Testis (tissue), 3 donors: ENCODE results near the gene OCIAD2. TPM values are rescaled to one million over a fixed set of nuclear protein-coding genes. Genes with fewer than 3 reads are reported as not detected.
"Not testable (repeated sequence)": the region's sequence is repeated elsewhere in the genome, so short reads cannot be mapped to it uniquely, and the experiment has no call there.

ENCODE experiments used
- DNase-seq: peaks from one replicate; pipeline ENCODE4 v3.0.0-alpha.2; 2019
- H3K27ac ChIP-seq, 2 donors: fragments of 200-600 bp; sonication (generic); one replicate each; pipeline ENCODE4 v1.5.1; 2019
- H3K27me3 ChIP-seq: fragments of 200-600 bp; sonication (generic); one replicate; pipeline ENCODE4 v1.5.1; 2019
- H3K36me3 ChIP-seq: fragments of 200-600 bp; sonication (generic); one replicate; pipeline ENCODE4 v1.5.1; 2017; ENCODE audit warnings: low read depth; ENCODE audit errors: missing control alignments
- H3K4me1 ChIP-seq: fragments of 200-600 bp; sonication (generic); one replicate; pipeline ENCODE4 v1.5.1; 2019
- H3K4me3 ChIP-seq, 2 donors: fragments of 200-600 bp; sonication (generic); one replicate each; pipeline ENCODE4 v1.5.1; 2017 to 2019
- H3K9me3 ChIP-seq: fragments of 200-600 bp; sonication (generic); one replicate; pipeline ENCODE4 v1.5.1; 2017
- POLR2A ChIP-seq: fragments of 450-650 bp; IDR thresholded peaks from one replicate; pipeline ENCODE4 v1.6.1; 2017; ENCODE audit warnings: antibody characterized with exemption, mild to moderate bottlenecking, moderate library complexity
- WGBS, 2 donors: methylation state at CpG; one replicate each; pipeline ENCODE4 v1.1.5; 2018; 5-methylcytosine and 5-hydroxymethylcytosine counted together
- intact Hi-C: fragments of 100-400 bp; cut with DNase I; formaldehyde crosslinking; loops from one replicate; pipeline ENCODE4 v1.15.1; 2023; ENCODE audit warnings: low total_unique reads
- polyA plus RNA-seq: library from polyadenylated mRNA; stranded (reverse); fragments of 350-450 nt; fragmentation: Illumina TruSeq; extraction: RNeasy Lipid Tissue Mini Kit (QIAGEN cat#74804); gene quantifications from one replicate; pipeline ENCODE4 v1.2.3, GENCODE V29; 2014; ENCODE audit warnings: low read depth, low replicate concordance; ENCODE audit not compliant: insufficient read depth
- total RNA-seq, 2 donors: library from RNA; depleted of rRNA; stranded (reverse); fragments of >200 nt; gene quantifications; one replicate each; pipeline ENCODE4 v1.2.3, GENCODE V29; 2016
- TF ChIP-seq, protein P1 (sequence below), 3 experiments: fragments of 450-650 bp in 2 of 3; fragments of 200-600 bp in 1 of 3; sonication (generic) in 1 of 3; IDR thresholded peaks; one replicate each; pipeline ENCODE4 v1.5.1; 2016 to 2019; ENCODE audit warnings: antibody characterized with exemption in 3 of 3, mild to moderate bottlenecking in 2 of 3, moderate library complexity in 1 of 3

The OCIAD2 gene
- total and polyA plus RNA-seq, 3 donors from 2014 or later: 12.9 to 26.5 (median 15.9) TPM

DNA sequence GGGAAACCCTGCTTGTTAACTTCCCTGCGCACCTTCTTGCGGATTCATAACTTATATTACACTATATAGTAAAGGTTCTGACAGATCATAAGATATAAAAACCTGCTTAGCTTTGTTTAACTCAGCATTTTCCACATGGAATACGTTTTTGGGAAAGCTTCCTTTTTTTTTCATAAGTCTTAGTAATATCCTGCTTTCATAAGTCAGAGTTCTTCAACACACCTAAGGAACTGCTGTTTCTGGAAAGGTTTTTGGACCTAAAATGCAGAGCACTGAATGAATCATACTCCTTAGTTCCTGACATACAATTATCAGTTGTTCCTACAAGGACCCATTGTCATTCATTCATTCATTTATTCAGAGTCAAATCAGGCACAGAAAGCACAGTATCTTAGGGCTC, 32.3 kb upstream of the OCIAD2 start:
- H3K27ac ChIP-seq: no peak overlapping the region
- H3K4me3 ChIP-seq: no peak overlapping the region
- H3K9me3 ChIP-seq: no peaks in the 10 kb centered on the region
- WGBS, 2 donors: 81 to 84% methylated on average over 3 of the region's 3 CpGs
- no peaks in the 10 kb centered on the region for H3K4me1 ChIP-seq
- H3K27me3 ChIP-seq: no peaks in the 10 kb centered on the region
- DNase-seq: no peak
- TF ChIP-seq, protein P1, sequence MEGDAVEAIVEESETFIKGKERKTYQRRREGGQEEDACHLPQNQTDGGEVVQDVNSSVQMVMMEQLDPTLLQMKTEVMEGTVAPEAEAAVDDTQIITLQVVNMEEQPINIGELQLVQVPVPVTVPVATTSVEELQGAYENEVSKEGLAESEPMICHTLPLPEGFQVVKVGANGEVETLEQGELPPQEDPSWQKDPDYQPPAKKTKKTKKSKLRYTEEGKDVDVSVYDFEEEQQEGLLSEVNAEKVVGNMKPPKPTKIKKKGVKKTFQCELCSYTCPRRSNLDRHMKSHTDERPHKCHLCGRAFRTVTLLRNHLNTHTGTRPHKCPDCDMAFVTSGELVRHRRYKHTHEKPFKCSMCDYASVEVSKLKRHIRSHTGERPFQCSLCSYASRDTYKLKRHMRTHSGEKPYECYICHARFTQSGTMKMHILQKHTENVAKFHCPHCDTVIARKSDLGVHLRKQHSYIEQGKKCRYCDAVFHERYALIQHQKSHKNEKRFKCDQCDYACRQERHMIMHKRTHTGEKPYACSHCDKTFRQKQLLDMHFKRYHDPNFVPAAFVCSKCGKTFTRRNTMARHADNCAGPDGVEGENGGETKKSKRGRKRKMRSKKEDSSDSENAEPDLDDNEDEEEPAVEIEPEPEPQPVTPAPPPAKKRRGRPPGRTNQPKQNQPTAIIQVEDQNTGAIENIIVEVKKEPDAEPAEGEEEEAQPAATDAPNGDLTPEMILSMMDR (IDR thresholded peaks at IDR 0.05): no peak
- no peak for TF ChIP-seq POLR2A
- intact Hi-C loops: no loop called here
- H3K36me3 ChIP-seq: no peaks in the 10 kb centered on the region

DNA sequence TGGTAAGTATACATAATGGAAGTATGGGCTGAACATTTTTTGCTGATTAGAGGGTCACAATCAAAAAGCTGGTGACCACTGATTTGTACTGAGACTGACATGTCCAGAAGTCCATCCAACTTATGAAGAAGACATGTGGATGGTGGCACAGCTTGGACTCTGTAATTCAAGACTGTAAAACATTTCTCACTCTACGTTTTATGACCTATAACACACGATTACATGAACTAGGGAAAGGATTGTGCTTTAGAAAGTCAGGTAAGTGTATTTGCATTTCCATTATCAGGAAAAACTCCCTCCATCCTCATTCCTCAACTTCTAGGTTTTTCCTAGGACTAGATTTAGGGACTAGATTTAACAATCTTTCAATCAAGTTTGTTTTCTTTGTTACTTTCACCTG, 30.5 kb upstream of the OCIAD2 start:
- Histone ChIP-seq H3K36me3 (no peaks in the 10 kb centered on the region), H3K27me3 (no peaks in the 10 kb centered on the region), H3K4me1 (no peaks in the 10 kb centered on the region), H3K4me3 (no peak overlapping the region), H3K27ac (no peak overlapping the region), H3K9me3 (no peaks in the 10 kb centered on the region)
- DNase-seq: no peak
- WGBS, 2 donors: 85 to 88% methylated on average over 2 of the region's 2 CpGs
- TF ChIP-seq, protein P1 (IDR thresholded peaks at IDR 0.05): no peak
- TF ChIP-seq POLR2A: no peak
- intact Hi-C loops: no loop called here

DNA sequence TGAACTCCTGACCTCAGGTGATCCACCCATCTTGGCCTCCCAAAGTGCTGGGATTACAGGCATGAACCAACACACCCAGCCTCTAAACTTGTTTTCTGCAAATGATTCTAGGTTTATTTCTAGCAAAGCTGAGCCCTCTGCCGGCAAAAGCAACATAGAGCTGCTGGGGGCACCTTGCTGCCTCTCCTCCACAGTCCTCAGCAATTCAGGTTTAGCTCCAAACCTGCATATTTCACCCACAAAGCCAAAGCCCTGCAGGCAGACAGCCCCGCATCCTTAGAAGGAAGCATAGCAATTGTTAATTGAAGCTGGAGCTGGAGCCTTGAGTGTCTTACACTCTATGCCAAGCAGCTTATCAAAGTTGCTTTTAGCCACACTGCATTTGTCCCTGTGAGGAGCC, 24.9 kb upstream of the OCIAD2 start:
- TF ChIP-seq, protein P1 (IDR thresholded peaks at IDR 0.05): no peak
- TF ChIP-seq POLR2A: no peak
- H3K4me1 ChIP-seq: no peaks in the 10 kb centered on the region
- 82 to 100% methylated on average over 2 of the region's 2 CpGs for WGBS, 2 donors
- H3K4me3 ChIP-seq: no peak overlapping the region
- H3K9me3 ChIP-seq: no peaks in the 10 kb centered on the region
- H3K27ac ChIP-seq: no peak overlapping the region
- no peaks in the 10 kb centered on the region for H3K36me3 ChIP-seq
- no peak for DNase-seq
- no peaks in the 10 kb centered on the region for H3K27me3 ChIP-seq
- intact Hi-C loops: no loop called here

- DNase-seq: no peak
- Histone ChIP-seq H3K9me3 (no peaks in the 10 kb centered on the region), H3K4me3 (no peak overlapping the region), H3K36me3 (no peaks in the 10 kb centered on the region), H3K4me1 (no peaks in the 10 kb centered on the region), H3K27me3 (no peaks in the 10 kb centered on the region), H3K27ac (no peak overlapping the region)
- 78 to 79% methylated on average over 4 of the region's 4 CpGs for WGBS, 2 donors
- no peak for TF ChIP-seq POLR2A
- TF ChIP-seq, protein P1 (IDR thresholded peaks at IDR 0.05): no peak
- intact Hi-C loops: no loop called here
These were observed 24.1 kb upstream of the OCIAD2 start for GRCh38 chr4:48930654-48931053.

- intact Hi-C loops: no loop called here
- Histone ChIP-seq H3K4me1 (no peaks in the 10 kb centered on the region), H3K27ac (no peak overlapping the region), H3K27me3 (no peaks in the 10 kb centered on the region), H3K9me3 (no peaks in the 10 kb centered on the region), H3K36me3 (no peaks in the 10 kb centered on the region), H3K4me3 (no peak overlapping the region)
- 91 to 93% methylated on average over 4 of the region's 4 CpGs for WGBS, 2 donors
- no peak for DNase-seq
- TF ChIP-seq, protein P1 (IDR thresholded peaks at IDR 0.05): no peak
- TF ChIP-seq POLR2A: no peak
These were observed 17.8 kb upstream of the OCIAD2 start for GRCh38 chr4:48924416-48924815.

DNA sequence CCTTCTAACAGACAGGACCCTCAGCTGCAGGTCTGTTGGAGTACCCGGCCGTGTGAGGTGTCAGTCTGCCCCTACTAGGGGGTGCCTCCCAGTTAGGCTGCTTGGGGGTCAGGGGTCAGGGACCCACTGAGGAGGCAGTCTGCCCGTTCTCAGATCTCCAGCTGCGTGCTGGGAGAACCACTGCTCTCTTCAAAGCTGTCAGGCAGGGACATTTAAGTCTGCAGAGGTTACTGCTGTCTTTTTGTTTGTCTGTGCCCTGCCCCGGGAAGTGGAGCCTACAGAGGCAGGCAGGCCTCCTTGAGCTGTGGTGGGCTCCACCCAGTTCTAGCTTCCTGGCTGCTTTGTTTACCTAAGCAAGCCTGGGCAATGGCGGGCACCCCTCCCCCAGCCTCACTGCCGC, 16.5 kb upstream of the OCIAD2 start:
- WGBS, 2 donors: 75 to 96% methylated on average over 4 to 7 of the region's 7 CpGs
- H3K4me3 ChIP-seq, H3K27me3 ChIP-seq, intact Hi-C loops, H3K36me3 ChIP-seq, H3K27ac ChIP-seq, H3K4me1 ChIP-seq, H3K9me3 ChIP-seq, DNase-seq: not testable (repeated sequence)
